Mesenchymal stem cell (in vitro differentiated cells and primary cell): Measurements from ENCODE around the gene BBIP1.
A peak's percentile ranks its signal among the peaks of the same experiment; 100 is the strongest.
"Not testable (repeated sequence)": the region's sequence is repeated elsewhere in the genome, so short reads cannot be mapped to it uniquely, and the experiment has no call there.

Experiments
- DNase-seq: peaks from one replicate; pipeline ENCODE4 v3.0.0-alpha.2; 2013
- H2AFZ ChIP-seq: one replicate; pipeline ENCODE4 v1.6.1; 2013; ENCODE audit warnings: low read depth, mild to moderate bottlenecking, control low read depth, inconsistent platforms, low read length, moderate library complexity
- H2AK5ac ChIP-seq: 2 replicates; pipeline ENCODE4 v1.6.1; 2013; ENCODE audit warnings: low read length, moderate library complexity, mild to moderate bottlenecking, inconsistent platforms; ENCODE audit not compliant: severe bottlenecking
- H2BK120ac ChIP-seq: one replicate; pipeline ENCODE4 v1.6.1; 2013; ENCODE audit warnings: low read depth, mild to moderate bottlenecking, inconsistent platforms, low read length, moderate library complexity
- H2BK12ac ChIP-seq, 2 experiments: one replicate each; pipeline ENCODE4 v1.6.1; 2013; ENCODE audit warnings: inconsistent platforms in 2 of 2, low read length in 2 of 2, mild to moderate bottlenecking in 2 of 2, moderate library complexity in 2 of 2, control low read depth in 1 of 2
- H2BK15ac ChIP-seq: one replicate; pipeline ENCODE4 v1.6.1; 2013; ENCODE audit warnings: mild to moderate bottlenecking, low read depth, inconsistent platforms; ENCODE audit not compliant: poor library complexity, severe bottlenecking
- H2BK5ac ChIP-seq: 2 replicates; pipeline ENCODE4 v1.6.1; 2013; ENCODE audit warnings: low read depth, mild to moderate bottlenecking, low read length, control low read depth, inconsistent platforms; ENCODE audit not compliant: poor library complexity, severe bottlenecking
- H3K14ac ChIP-seq, 2 experiments: one replicate each; pipeline ENCODE4 v1.6.1; 2013; ENCODE audit warnings: inconsistent platforms in 2 of 2, low read length in 2 of 2, control low read depth in 1 of 2, mild to moderate bottlenecking in 1 of 2, moderate library complexity in 1 of 2
- H3K18ac ChIP-seq, 2 experiments: one replicate each; pipeline ENCODE4 v1.6.1; 2013; ENCODE audit warnings: inconsistent platforms in 2 of 2, low read length in 2 of 2, control low read depth in 1 of 2, low read depth in 1 of 2, mild to moderate bottlenecking in 1 of 2
- H3K23ac ChIP-seq, 2 experiments: one replicate each; pipeline ENCODE4 v1.6.1; 2013; ENCODE audit warnings: inconsistent platforms in 2 of 2, low read length in 2 of 2, mild to moderate bottlenecking in 2 of 2, moderate library complexity in 2 of 2, control low read depth in 1 of 2
- H3K27ac ChIP-seq: 2 replicates; pipeline ENCODE4 v1.5.1; 2013; ENCODE audit warnings: mild to moderate bottlenecking, moderate library complexity, low read length, control low read depth, inconsistent platforms; ENCODE audit not compliant: poor library complexity, severe bottlenecking
- H3K27me3 ChIP-seq, 2 experiments: 2 replicates each; pipeline versions ENCODE4 v1.6.1 to v1.7.0; 2013; ENCODE audit warnings: low read length in 2 of 2, mild to moderate bottlenecking in 2 of 2, moderate library complexity in 2 of 2, control low read depth in 1 of 2, inconsistent platforms in 1 of 2; ENCODE audit not compliant: control insufficient read depth in 1 of 2, insufficient read depth in 1 of 2
- H3K36me3 ChIP-seq, 2 experiments: 2 replicates each; pipeline versions ENCODE4 v1.6.1 to v1.7.0; 2013; ENCODE audit warnings: low read length in 2 of 2, control low read depth in 1 of 2, inconsistent platforms in 1 of 2, low read depth in 1 of 2, mild to moderate bottlenecking in 1 of 2; ENCODE audit not compliant: insufficient read depth in 2 of 2, control insufficient read depth in 1 of 2
- H3K4ac ChIP-seq, 2 experiments: one replicate each; pipeline ENCODE4 v1.6.1; 2013; ENCODE audit warnings: inconsistent platforms in 2 of 2, low read length in 2 of 2, mild to moderate bottlenecking in 2 of 2, moderate library complexity in 2 of 2, control low read depth in 1 of 2, low read depth in 1 of 2
- H3K4me1 ChIP-seq: 2 replicates; pipeline ENCODE4 v1.6.1; 2013; ENCODE audit warnings: low read depth, low read length, control low read depth; ENCODE audit not compliant: control insufficient read depth, insufficient read depth
- H3K4me2 ChIP-seq: 2 replicates; pipeline ENCODE4 v1.6.1; 2013; ENCODE audit warnings: low read length, mild to moderate bottlenecking, inconsistent platforms; ENCODE audit not compliant: poor library complexity, severe bottlenecking
- H3K4me3 ChIP-seq, 2 experiments: 2 replicates each; pipeline versions ENCODE4 v1.5.1 to v1.7.0; 2013; ENCODE audit warnings: low read length in 2 of 2, mild to moderate bottlenecking in 2 of 2, control low read depth in 1 of 2, low read depth in 1 of 2; ENCODE audit not compliant: insufficient read depth in 1 of 2
- H3K79me1 ChIP-seq: replicated peaks from 2 replicates; pipeline ENCODE4 v1.6.1; 2013; ENCODE audit warnings: mild to moderate bottlenecking, control low read depth, low read length, inconsistent platforms; ENCODE audit not compliant: poor library complexity, severe bottlenecking
- H3K9ac ChIP-seq: 2 replicates; pipeline ENCODE4 v1.7.0; 2013; ENCODE audit warnings: mild to moderate bottlenecking, low read length, moderate library complexity
- H3K9me3 ChIP-seq: 2 replicates; pipeline ENCODE4 v1.7.0; 2013; ENCODE audit warnings: mild to moderate bottlenecking, low read length; ENCODE audit not compliant: control insufficient read depth
- H4K8ac ChIP-seq: one replicate; pipeline ENCODE4 v1.6.1; 2013; ENCODE audit warnings: inconsistent platforms, mild to moderate bottlenecking, low read length, moderate library complexity
- H4K91ac ChIP-seq: one replicate; pipeline ENCODE4 v1.6.1; 2013; ENCODE audit warnings: mild to moderate bottlenecking, low read length, inconsistent platforms
- WGBS: methylation state at CpG from one replicate; pipeline ENCODE4 v1.1.7; 2013; ENCODE audit warnings: mixed read lengths; 5-methylcytosine and 5-hydroxymethylcytosine counted together

BBIP1 gene

DNA sequence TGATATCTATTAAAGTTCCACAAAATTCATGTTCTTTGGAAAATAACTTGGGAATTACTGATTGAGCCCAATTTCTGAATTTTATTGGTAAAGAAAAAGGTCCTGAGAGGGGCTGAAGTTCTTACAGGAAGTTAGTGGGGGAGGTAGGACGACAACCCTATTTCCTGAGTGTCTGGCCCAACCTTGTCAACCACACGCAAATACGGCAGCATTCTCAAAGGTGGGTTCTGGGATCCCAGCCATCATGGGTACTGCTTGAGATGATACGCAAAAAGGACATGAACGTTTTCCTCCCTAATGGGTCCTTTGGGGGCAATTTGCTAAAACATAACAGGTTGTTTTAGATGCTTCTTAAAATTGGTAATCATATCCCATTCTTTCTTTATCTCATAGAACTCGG is 50.0 kb downstream of the BBIP1 start:
- Histone ChIP-seq H3K18ac (no peak overlapping the region), H3K27me3 (no peaks in the 10 kb centered on the region), H4K91ac (no peak overlapping the region), H3K9ac (no peak overlapping the region), H2BK15ac (no peak overlapping the region), H3K4ac (no peak overlapping the region), H2BK12ac (no peak overlapping the region), H3K4me2 (no peak overlapping the region), H3K9me3 (no peaks in the 10 kb centered on the region), H3K23ac (no peak overlapping the region), H4K8ac (no peak overlapping the region), H3K36me3 (no peaks in the 10 kb centered on the region), H2BK120ac (no peak overlapping the region), H2AK5ac (no peak overlapping the region), H2AFZ (no peak overlapping the region), H2BK5ac (no peak overlapping the region), H3K14ac (no peak overlapping the region), H3K4me3 (no peak overlapping the region), H3K79me1 (no peaks in the 10 kb centered on the region), H3K4me1 (peaks cover 2% of the 10 kb centered on the region), H3K27ac (no peak overlapping the region)
- DNase-seq: no peak
- WGBS: 88% methylated on average over 5 of the region's 6 CpGs

- Histone ChIP-seq H4K8ac (no peak overlapping the region), H3K4me2 (no peak overlapping the region), H4K91ac (no peak overlapping the region), H3K27me3 (no peaks in the 10 kb centered on the region), H3K79me1 (no peaks in the 10 kb centered on the region), H3K18ac (no peak overlapping the region), H3K9me3 (no peaks in the 10 kb centered on the region), H3K9ac (no peak overlapping the region), H3K36me3 (no peaks in the 10 kb centered on the region), H2BK12ac (no peak overlapping the region), H2AFZ (no peak overlapping the region), H3K4me3 (no peak overlapping the region), H3K14ac (no peak overlapping the region), H3K4ac (no peak overlapping the region), H2BK15ac (no peak overlapping the region), H2BK120ac (no peak overlapping the region), H2AK5ac (no peak overlapping the region), H3K23ac (no peak overlapping the region), H3K4me1 (peaks cover 2% of the 10 kb centered on the region), H2BK5ac (no peak overlapping the region), H3K27ac (no peak overlapping the region)
- WGBS: 71% methylated on average over 4 of the region's 4 CpGs
- DNase-seq: no peak
Measured at GRCh38 chr10:110867807-110868465, 51.0 kb downstream of the BBIP1 start.

GRCh38 chr10:110867011-110867806 is 51.8 kb downstream of the BBIP1 start:
- DNase-seq, H4K91ac ChIP-seq, H4K8ac ChIP-seq, H3K4me1 ChIP-seq, H3K4me3 ChIP-seq, H3K9me3 ChIP-seq, H3K23ac ChIP-seq, H3K4ac ChIP-seq, H3K79me1 ChIP-seq, H2BK12ac ChIP-seq, H3K4me2 ChIP-seq, H3K27ac ChIP-seq, H3K27me3 ChIP-seq, H3K36me3 ChIP-seq, H2BK15ac ChIP-seq, H2BK120ac ChIP-seq, H2AFZ ChIP-seq, H2BK5ac ChIP-seq, H2AK5ac ChIP-seq, H3K14ac ChIP-seq: not testable (repeated sequence)
- H3K9ac ChIP-seq: peak overlapping the region; percentile 72
- 81% methylated on average over 6 of the region's 8 CpGs for WGBS
- H3K18ac ChIP-seq: peak overlapping the region in 1 of 2 experiments; percentile 9

GRCh38 chr10:110865809-110866482 is 53.0 kb downstream of the BBIP1 start:
- H3K4me1 ChIP-seq: no peaks in the 10 kb centered on the region
- H3K27ac ChIP-seq: no peak overlapping the region
- H2BK5ac ChIP-seq: no peak overlapping the region
- H2BK15ac ChIP-seq: no peak overlapping the region
- H3K9ac ChIP-seq: peak overlapping the region; percentile 72
- no peak overlapping the region for H3K18ac ChIP-seq
- H4K8ac ChIP-seq: peak overlapping the region; percentile 76
- H2AFZ ChIP-seq: no peak overlapping the region
- 92% methylated on average over 4 of the region's 4 CpGs for WGBS
- no peak overlapping the region for H4K91ac ChIP-seq
- no peak overlapping the region for H3K4me2 ChIP-seq
- DNase-seq: no peak
- peak overlapping the region in 1 of 2 experiments; percentile 24 for H2BK12ac ChIP-seq
- no peak overlapping the region for H3K23ac ChIP-seq
- H3K9me3 ChIP-seq: no peaks in the 10 kb centered on the region
- H3K14ac ChIP-seq: no peak overlapping the region
- no peak overlapping the region for H3K4ac ChIP-seq
- H3K27me3 ChIP-seq: no peaks in the 10 kb centered on the region
- H3K79me1 ChIP-seq: no peaks in the 10 kb centered on the region
- H2BK120ac ChIP-seq: no peak overlapping the region
- no peak overlapping the region for H2AK5ac ChIP-seq
- H3K4me3 ChIP-seq: no peak overlapping the region
- no peaks in the 10 kb centered on the region for H3K36me3 ChIP-seq
